Measurements from ENCODE around the gene NAT10. TPM values are rescaled to one million over a fixed set of nuclear protein-coding genes. Genes with fewer than 3 reads are reported as not detected.
"Not testable (repeated sequence)": the region's sequence is repeated elsewhere in the genome, so short reads cannot be mapped to it uniquely, and the experiment has no call there.

Gene NAT10
- total RNA-seq, 1 experiment from 2014 or later, result 91.4 TPM

DNA sequence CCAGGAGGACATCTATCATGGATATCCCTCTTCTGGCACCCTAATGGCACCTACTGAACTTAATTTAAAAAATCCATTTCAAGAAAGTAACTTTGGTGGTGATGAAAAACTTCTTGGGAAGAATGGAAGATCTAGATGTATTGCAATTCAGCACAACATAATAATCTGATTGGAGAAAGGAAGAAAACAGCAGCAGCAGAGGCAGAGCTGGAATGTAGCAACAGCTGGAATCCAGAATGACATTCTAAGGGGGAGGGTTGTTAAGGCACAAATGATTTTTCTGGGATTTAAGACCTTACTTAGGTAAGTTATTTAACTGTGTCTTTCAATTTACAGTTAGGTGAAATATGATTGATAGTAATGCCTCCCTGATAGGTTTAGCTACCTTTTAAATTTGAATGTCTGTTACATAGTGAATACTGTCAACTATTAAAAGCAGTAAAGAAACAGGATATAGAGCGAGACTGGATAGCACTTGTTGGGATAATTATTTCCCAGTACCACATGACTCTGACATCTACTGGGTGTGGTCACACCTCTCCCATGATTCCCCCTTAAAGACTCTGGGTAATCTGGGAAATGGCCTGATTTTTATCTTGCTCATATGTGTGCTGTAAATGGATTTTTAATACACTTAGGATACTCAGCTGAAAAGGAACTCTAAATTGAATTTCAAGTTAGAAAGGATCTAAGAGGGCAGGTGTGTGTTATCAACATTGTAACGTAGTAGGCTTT lies 42.2 kb upstream of the NAT10 start:
- intact Hi-C loops (cut with micrococcal nuclease; ENCODE audit: unreplicated experiment), result no loop called here
- no peaks in the 10 kb centered on the region for H3K9me3 ChIP-seq
- Mint-ChIP-seq H3K36me3 (ENCODE audit: insufficient read depth, unreplicated experiment) (peaks cover 86% of the 10 kb centered on the region), H3K27ac (ENCODE audit: unreplicated experiment) (no peak overlapping the region), H3K4me1 (ENCODE audit: low read depth, unreplicated experiment) (peaks cover 6% of the 10 kb centered on the region), H3K27me3 (ENCODE audit: insufficient read depth, unreplicated experiment) (no peaks in the 10 kb centered on the region), H3K4me3 (ENCODE audit: unreplicated experiment) (no peak overlapping the region), H3K9me3 (ENCODE audit: unreplicated experiment) (no peaks in the 10 kb centered on the region)
- H3K36me3 ChIP-seq (ENCODE audit: control insufficient read depth, insufficient read depth, low read length), result no peaks in the 10 kb centered on the region
- CTCF ChIA-PET, result no interaction called here
- peaks cover 9% of the 10 kb centered on the region for H3K4me1 ChIP-seq
- DNase-seq, result no peak
- no peak overlapping the region for H3K4me3 ChIP-seq (ENCODE audit: low read depth, low read length)
- BruUV-seq (replicated peaks), result no TSS peak
- no peaks in the 10 kb centered on the region for H3K27me3 ChIP-seq (replicated peaks; ENCODE audit: control insufficient read depth, insufficient read depth, low read length)
- POLR2A ChIA-PET, result interaction anchor here (0.7 kb wide), 1 partner anchor 12 kb away, joined by 4 read pairs; the partner anchor contains the start of gene CAPRIN1
- TF ChIP-seq CTCF (IDR thresholded peaks at IDR 0.05; ENCODE audit: insufficient read depth in 1 of 2, low read depth in 1 of 2, low read length in 1 of 2, severe bottlenecking in 1 of 2, unreplicated experiment in 1 of 2), result no peak

GRCh38 chr11:34064291-34064690 lies 41.1 kb upstream of the NAT10 start:
- peaks cover 9% of the 10 kb centered on the region for H3K4me1 ChIP-seq
- no peaks in the 10 kb centered on the region for H3K27me3 ChIP-seq (replicated peaks; ENCODE audit: control insufficient read depth, insufficient read depth, low read length)
- intact Hi-C loops (cut with micrococcal nuclease; ENCODE audit: unreplicated experiment), result no loop called here
- Mint-ChIP-seq H3K4me1 (ENCODE audit: low read depth, unreplicated experiment) (peaks cover 6% of the 10 kb centered on the region), H3K27ac (ENCODE audit: unreplicated experiment) (no peak overlapping the region), H3K27me3 (ENCODE audit: insufficient read depth, unreplicated experiment) (no peaks in the 10 kb centered on the region), H3K36me3 (ENCODE audit: insufficient read depth, unreplicated experiment) (peaks cover 83% of the 10 kb centered on the region), H3K9me3 (ENCODE audit: unreplicated experiment) (no peaks in the 10 kb centered on the region), H3K4me3 (ENCODE audit: unreplicated experiment) (no peak overlapping the region)
- TF ChIP-seq CTCF (IDR thresholded peaks at IDR 0.05; ENCODE audit: insufficient read depth in 1 of 2, low read depth in 1 of 2, low read length in 1 of 2, severe bottlenecking in 1 of 2, unreplicated experiment in 1 of 2), result no peak
- no peaks in the 10 kb centered on the region for H3K36me3 ChIP-seq (ENCODE audit: control insufficient read depth, insufficient read depth, low read length)
- CTCF ChIA-PET, result no interaction called here
- no TSS peak for BruUV-seq (replicated peaks)
- H3K9me3 ChIP-seq, result no peaks in the 10 kb centered on the region
- DNase-seq, result no peak
- POLR2A ChIA-PET, result interaction anchor here (1.2 kb wide), 1 partner anchor 13 kb away, joined by 3 read pairs; the partner anchor contains the start of gene CAPRIN1
- H3K4me3 ChIP-seq (ENCODE audit: low read depth, low read length), result no peak overlapping the region

DNA sequence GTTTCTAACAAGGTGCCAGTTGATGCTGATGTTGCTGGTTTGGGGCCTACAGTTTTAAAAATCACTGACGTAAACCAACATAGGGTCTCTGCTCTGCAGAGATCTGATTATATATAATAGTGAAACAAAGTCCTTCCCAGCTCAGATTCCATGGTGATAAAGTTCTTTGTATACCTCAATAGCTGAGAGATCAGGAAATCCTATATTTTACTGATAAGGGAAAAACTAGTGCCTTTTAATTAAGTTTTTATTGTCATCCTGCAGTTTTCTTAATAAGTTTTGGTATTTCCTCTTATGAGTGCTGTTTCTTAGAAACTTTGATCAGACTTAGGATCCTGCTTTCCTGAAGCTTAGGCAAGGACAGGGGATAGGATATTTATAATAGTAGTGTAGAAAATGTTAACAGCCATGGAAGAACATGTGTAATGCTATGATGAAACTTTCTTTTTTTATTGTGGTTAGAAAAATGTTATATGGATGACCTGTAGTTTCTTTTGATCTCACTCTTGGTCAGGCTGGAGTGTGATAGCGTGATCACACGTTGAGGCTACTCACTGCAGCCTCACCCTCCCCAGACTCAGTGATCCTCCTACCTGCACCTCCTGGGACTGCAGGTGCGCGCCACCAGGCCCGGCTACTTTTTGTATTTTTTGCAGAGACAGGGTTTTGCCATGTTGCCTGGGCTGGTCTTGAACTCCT lies 39.8 kb upstream of the NAT10 start:
- H3K9me3 ChIP-seq, result no peaks in the 10 kb centered on the region
- BruUV-seq (replicated peaks), result no TSS peak
- H3K27me3 ChIP-seq (replicated peaks; ENCODE audit: control insufficient read depth, insufficient read depth, low read length), result no peaks in the 10 kb centered on the region
- intact Hi-C loops (cut with micrococcal nuclease; ENCODE audit: unreplicated experiment), result no loop called here
- H3K27ac Mint-ChIP-seq (ENCODE audit: unreplicated experiment), result no peak overlapping the region
- peaks cover 86% of the 10 kb centered on the region for H3K36me3 Mint-ChIP-seq (ENCODE audit: insufficient read depth, unreplicated experiment)
- H3K4me1 Mint-ChIP-seq (ENCODE audit: low read depth, unreplicated experiment), result peaks cover 6% of the 10 kb centered on the region
- no peaks in the 10 kb centered on the region for H3K27me3 Mint-ChIP-seq (ENCODE audit: insufficient read depth, unreplicated experiment)
- peak in 1 of 2 experiments; percentile 31 for TF ChIP-seq CTCF (IDR thresholded peaks at IDR 0.05; ENCODE audit: insufficient read depth in 1 of 2, low read depth in 1 of 2, low read length in 1 of 2, severe bottlenecking in 1 of 2, unreplicated experiment in 1 of 2)
- POLR2A ChIA-PET, result interaction anchor here (1.2 kb wide), 1 partner anchor 14 kb away, joined by 3 read pairs; the partner anchor contains the start of gene CAPRIN1
- peaks cover 9% of the 10 kb centered on the region for H3K4me1 ChIP-seq
- no peaks in the 10 kb centered on the region for H3K9me3 Mint-ChIP-seq (ENCODE audit: unreplicated experiment)
- H3K36me3 ChIP-seq (ENCODE audit: control insufficient read depth, insufficient read depth, low read length), result no peaks in the 10 kb centered on the region
- no peak overlapping the region for H3K4me3 Mint-ChIP-seq (ENCODE audit: unreplicated experiment)
- peak in 1 of 2 experiments; percentile 36 for DNase-seq
- no peak overlapping the region for H3K4me3 ChIP-seq (ENCODE audit: low read depth, low read length)
- CTCF ChIA-PET, result no interaction called here

DNA sequence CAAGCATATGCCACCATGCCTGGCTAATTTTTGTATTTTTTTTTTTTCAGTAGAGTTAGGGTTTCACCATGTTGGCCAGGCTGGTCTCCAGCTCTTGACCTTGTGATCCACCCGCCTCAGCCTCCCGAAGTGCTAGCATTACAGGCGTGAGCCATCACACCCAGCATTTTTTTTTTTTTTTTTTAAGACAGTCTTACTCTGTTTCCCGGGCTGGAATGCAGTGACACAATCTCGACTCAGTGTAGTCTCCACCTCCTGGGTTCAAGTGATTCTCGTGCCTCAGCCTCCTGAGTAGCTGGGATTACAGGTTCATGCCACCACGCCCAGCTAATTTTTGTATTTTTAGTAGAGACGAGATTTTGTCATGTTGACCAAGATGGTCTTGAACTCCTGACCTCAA lies 38.7 kb upstream of the NAT10 start:
- H3K27ac Mint-ChIP-seq (ENCODE audit: unreplicated experiment); H3K4me3 ChIP-seq (ENCODE audit: low read depth, low read length); H3K4me1 ChIP-seq; CTCF ChIA-PET; H3K36me3 ChIP-seq (ENCODE audit: control insufficient read depth, insufficient read depth, low read length); H3K27me3 Mint-ChIP-seq (ENCODE audit: insufficient read depth, unreplicated experiment); H3K27me3 ChIP-seq (replicated peaks; ENCODE audit: control insufficient read depth, insufficient read depth, low read length); H3K4me3 Mint-ChIP-seq (ENCODE audit: unreplicated experiment); H3K9me3 Mint-ChIP-seq (ENCODE audit: unreplicated experiment); H3K9me3 ChIP-seq; intact Hi-C loops (cut with micrococcal nuclease; ENCODE audit: unreplicated experiment); BruUV-seq (replicated peaks); POLR2A ChIA-PET; DNase-seq; H3K4me1 Mint-ChIP-seq (ENCODE audit: low read depth, unreplicated experiment): not testable (repeated sequence)
- H3K36me3 Mint-ChIP-seq (ENCODE audit: insufficient read depth, unreplicated experiment), result peaks cover 84% of the 10 kb centered on the region

Measured in Caco-2 (cell line).